Mesodermal cell (in vitro differentiated cells): Measurements from ENCODE around the gene E2F7.
"Not testable (repeated sequence)": the region's sequence is repeated elsewhere in the genome, so short reads cannot be mapped to it uniquely, and the experiment has no call there.

ENCODE experiments used
- H3K27ac ChIP-seq: 2 replicates; pipeline ENCODE4 v1.7.0; 2013; ENCODE audit warnings: mild to moderate bottlenecking, low read depth, low read length, moderate library complexity; ENCODE audit not compliant: severe bottlenecking
- H3K36me3 ChIP-seq: 2 replicates; pipeline ENCODE4 v1.7.1; 2013; ENCODE audit warnings: mild to moderate bottlenecking, low read length, moderate library complexity; ENCODE audit not compliant: control insufficient read depth, insufficient read depth
- H3K4me1 ChIP-seq: one replicate; pipeline ENCODE4 v1.7.1; 2013; ENCODE audit warnings: mild to moderate bottlenecking, low read length; ENCODE audit not compliant: insufficient read depth, control insufficient read depth, poor library complexity, severe bottlenecking
- H3K4me3 ChIP-seq: 2 replicates; pipeline ENCODE4 v1.7.0; 2013; ENCODE audit warnings: low read length, control low read depth, mild to moderate bottlenecking; ENCODE audit not compliant: insufficient read depth, poor library complexity, severe bottlenecking; ENCODE audit errors: extremely low read depth
- H3K9me3 ChIP-seq: 2 replicates; pipeline ENCODE4 v1.7.1; 2013; ENCODE audit warnings: mild to moderate bottlenecking, low read length, moderate library complexity; ENCODE audit not compliant: control insufficient read depth
- WGBS, 2 experiments: methylation state at CpG; one replicate each; pipeline ENCODE4 v1.1.5; 2013; ENCODE audit warnings: missing lambda C conversion rate in 2 of 2; ENCODE audit not compliant: insufficient coverage in 2 of 2; 5-methylcytosine and 5-hydroxymethylcytosine counted together

E2F7 gene

DNA sequence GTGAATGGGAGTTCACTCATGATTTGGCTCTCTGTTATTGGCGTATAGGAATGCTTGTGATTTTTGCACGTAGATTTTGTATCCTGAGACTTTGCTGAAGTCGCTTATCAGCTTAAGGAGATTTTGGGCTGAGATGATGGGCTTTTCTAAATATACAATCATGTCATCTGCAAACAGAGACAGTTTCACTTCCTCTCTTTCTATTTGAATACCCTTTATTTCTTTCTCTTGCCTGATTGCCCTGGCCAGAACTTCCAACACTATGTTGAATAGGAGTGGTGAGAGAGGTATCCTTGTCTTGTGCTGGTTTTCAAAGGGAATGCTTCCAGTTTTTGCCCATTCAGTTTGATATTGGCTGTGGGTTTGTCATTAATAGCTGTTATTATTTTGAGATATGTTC lies 26.9 kb upstream of the E2F7 start:
- not testable (repeated sequence) for H3K4me3 ChIP-seq, H3K36me3 ChIP-seq, H3K9me3 ChIP-seq, H3K27ac ChIP-seq, H3K4me1 ChIP-seq
- no CpG with 5 or more reads among the region's 3 CpGs for WGBS, 2 experiments

DNA sequence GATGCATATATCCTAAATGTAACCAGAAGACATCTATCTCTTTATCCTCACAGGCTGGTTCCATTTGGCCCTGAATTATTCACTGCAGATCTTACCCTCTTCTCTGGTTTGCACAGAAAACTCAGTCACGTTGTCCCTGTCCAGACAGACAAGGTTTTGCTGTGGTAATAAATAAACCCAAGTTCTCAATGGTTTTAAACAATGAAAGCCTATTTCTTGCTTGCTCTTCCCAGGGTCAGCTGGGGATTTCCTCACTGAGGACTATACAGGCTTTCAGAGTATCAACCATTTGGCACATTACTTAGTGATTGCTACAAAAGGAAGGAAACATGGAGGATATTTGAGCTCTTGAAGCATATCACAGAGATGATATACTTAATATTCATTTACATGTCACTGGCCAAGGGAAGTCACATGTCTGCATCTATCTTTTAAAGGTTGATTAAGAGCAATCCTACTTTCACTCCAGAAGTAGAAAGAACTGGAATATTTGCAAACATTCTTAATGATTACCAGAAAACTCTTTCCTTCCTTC lies 24.4 kb upstream of the E2F7 start:
- no peak overlapping the region for H3K27ac ChIP-seq
- H3K36me3 ChIP-seq = no peaks in the 10 kb centered on the region
- H3K4me3 ChIP-seq = no peak overlapping the region
- no peaks in the 10 kb centered on the region for H3K9me3 ChIP-seq
- no CpG with 5 or more reads among the region's 1 CpG for WGBS, 2 experiments
- peaks cover 2% of the 10 kb centered on the region for H3K4me1 ChIP-seq

DNA sequence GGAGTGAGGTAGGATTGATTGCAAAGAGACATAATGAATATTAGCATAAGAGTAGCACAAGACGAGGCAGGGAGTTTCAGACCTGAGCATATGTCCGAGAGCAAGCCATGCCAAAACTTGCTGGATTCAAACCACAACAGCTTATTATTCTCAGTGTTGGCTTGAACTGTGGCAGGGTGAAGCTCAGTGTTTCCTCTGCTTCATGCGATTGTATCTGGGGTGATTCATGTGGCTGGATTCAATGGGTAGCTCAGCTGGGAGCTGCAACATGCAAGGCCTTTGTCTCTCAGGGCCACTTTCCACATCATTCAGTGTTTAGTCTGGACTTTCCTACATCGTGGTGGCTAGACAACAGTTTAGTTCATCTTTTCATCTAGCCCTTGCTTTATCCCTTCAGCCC lies 22.1 kb upstream of the E2F7 start:
- Histone ChIP-seq H3K4me1 (peaks cover 2% of the 10 kb centered on the region), H3K9me3 (no peaks in the 10 kb centered on the region), H3K36me3 (no peaks in the 10 kb centered on the region), H3K4me3 (no peak overlapping the region), H3K27ac (no peak overlapping the region)
- 80 to 86% methylated on average over 4 of the region's 4 CpGs for WGBS, 2 experiments

DNA sequence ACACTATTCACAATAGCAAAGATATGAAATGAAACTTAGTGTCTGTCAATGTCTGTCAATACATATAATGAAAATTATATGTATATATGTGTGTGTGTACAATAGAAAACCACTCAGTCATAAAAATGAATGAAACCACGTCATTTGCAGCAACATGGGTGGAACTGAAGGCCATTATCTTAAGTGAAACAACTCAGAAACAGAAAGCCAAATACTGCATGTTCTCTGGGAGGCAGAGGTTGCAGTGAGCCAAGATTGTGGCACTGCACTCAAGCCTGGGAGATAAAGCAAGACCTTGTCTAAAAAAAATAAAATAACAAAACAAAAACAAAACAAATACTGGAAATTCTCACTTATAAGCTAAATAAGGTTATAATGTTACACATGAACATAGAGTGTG lies 16.7 kb upstream of the E2F7 start:
- no peaks in the 10 kb centered on the region for H3K4me1 ChIP-seq
- H3K9me3 ChIP-seq = no peaks in the 10 kb centered on the region
- H3K4me3 ChIP-seq = no peak overlapping the region
- WGBS, 2 experiments = 33 to 83% methylated on average over 1 of the region's 1 CpG
- no peak overlapping the region for H3K27ac ChIP-seq
- H3K36me3 ChIP-seq = no peaks in the 10 kb centered on the region

DNA sequence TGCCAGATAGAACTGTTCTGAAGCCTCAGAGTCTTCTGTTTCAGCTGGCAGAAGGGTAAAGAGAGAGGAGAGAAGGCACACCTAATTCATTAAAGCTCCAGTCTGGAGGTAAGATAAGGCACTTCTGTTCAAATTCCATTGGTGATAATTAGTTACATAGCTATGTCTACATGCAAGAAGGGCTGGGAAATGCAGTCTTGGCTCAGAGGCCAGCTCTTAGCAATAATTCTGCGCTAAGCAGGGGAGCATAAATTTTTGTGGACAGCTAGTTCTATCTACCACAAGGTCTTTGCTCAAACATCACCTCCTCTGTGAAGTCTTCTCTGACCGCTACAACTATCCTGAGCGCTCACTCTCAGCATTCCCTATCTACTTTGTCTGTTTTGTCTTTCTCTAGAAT lies 14.3 kb upstream of the E2F7 start:
- no peaks in the 10 kb centered on the region for H3K4me1 ChIP-seq
- H3K9me3 ChIP-seq = no peaks in the 10 kb centered on the region
- WGBS, 2 experiments = 83 to 100% methylated on average over 1 to 2 of the region's 3 CpGs
- H3K4me3 ChIP-seq = no peak overlapping the region
- H3K36me3 ChIP-seq = no peaks in the 10 kb centered on the region
- H3K27ac ChIP-seq = no peak overlapping the region

DNA sequence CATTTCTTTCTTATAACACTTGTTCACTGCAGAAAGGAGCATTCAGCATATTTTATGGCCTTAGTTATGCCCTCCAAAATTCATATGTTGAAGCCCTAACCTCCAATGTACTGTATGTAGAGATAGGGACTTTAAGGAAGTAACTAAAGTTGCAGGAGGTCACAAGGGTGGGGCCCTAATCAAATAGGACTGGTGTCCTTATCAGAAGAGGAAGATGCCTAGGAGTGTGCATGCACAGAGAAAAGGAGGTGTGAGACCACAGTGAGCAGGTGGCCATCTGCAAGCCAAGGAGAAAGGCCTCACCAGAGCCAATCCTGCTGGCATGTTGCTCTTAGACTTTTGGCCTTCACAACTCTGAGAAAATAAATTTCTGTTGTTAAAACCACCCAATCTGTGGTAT lies 12.9 kb upstream of the E2F7 start:
- H3K4me3 ChIP-seq = no peak overlapping the region
- H3K9me3 ChIP-seq = no peaks in the 10 kb centered on the region
- H3K27ac ChIP-seq = no peak overlapping the region
- no peaks in the 10 kb centered on the region for H3K4me1 ChIP-seq
- H3K36me3 ChIP-seq = no peaks in the 10 kb centered on the region

DNA sequence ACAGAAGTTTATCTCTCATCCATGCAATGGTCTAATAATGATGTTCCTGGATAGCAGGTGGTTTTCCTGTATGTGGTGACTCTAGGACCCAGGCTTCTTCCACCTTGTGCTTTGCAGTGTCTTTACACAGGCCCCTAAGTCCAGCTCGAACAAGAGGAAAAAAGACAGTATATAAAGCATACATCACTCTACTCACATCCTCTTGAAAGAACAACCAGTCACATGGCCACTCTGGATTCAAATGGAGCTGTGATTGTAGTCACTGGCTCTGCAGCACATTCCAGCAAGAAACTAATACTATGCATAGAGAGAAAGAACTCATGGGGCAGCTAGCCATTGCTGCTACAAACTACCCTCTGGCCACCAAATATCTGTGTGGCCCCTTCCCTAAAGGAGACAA lies 11.5 kb upstream of the E2F7 start:
- no peak overlapping the region for H3K27ac ChIP-seq
- no peak overlapping the region for H3K4me3 ChIP-seq
- H3K4me1 ChIP-seq = no peaks in the 10 kb centered on the region
- no peaks in the 10 kb centered on the region for H3K36me3 ChIP-seq
- H3K9me3 ChIP-seq = no peaks in the 10 kb centered on the region
- no CpG with 5 or more reads among the region's 1 CpG for WGBS, 2 experiments

DNA sequence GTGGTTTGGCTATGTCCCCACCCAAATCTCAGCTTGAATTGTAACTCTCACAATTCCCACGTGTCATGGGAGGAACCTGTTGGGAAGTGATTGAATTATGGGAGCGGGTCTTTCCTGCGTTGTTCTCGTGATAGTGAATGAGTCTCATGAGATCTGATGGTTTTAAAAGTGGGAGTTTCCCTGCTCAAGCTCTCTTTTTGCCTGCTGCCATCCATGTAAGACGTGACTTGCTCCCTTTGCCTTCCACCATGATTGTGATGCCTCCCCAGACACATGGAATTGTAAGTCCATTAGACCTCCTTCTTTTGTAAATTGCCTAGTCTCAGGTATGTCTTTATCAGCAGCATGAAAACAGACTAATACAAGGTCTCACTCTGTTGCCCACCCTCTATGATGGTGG lies 8.5 kb upstream of the E2F7 start:
- 86 to 92% methylated on average over 1 to 5 of the region's 5 CpGs for WGBS, 2 experiments
- H3K9me3 ChIP-seq, H3K27ac ChIP-seq, H3K4me3 ChIP-seq, H3K36me3 ChIP-seq, H3K4me1 ChIP-seq: not testable (repeated sequence)

DNA sequence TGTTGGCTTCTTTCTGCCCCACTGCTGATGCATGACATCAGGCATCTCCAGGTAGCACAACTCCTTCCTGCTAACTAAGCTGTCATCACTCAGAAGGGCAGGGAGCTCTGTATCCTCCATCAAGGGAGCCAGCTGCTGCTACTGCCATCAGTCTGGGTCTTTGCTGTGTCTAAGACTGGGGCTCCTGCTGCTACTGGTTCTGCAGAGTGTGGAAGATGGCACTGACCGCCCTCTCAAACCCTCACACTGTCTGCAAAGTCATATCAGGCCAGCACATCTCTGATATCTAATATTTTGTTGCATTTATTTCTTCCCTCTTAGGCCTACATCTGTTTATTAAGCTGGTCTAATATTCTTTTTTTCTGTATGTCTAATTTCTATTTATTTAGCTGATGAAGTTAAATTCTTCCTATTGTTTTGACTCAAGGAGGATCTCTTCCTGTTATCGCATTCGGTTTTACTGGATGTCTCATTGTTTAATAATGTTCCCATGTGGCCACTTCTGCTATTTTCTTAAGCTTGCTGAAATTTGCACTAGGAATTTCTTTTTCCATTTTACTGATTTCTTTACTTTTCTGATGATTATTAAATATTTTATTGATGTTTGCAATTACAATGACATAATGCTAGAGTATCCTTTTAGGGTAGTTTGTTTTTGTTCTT lies 7.6 kb upstream of the E2F7 start:
- 80% methylated on average over 2 of the region's 3 CpGs; no CpG with 5 or more reads in 1 of the 2 experiments for WGBS, 2 experiments
- no peaks in the 10 kb centered on the region for H3K4me1 ChIP-seq
- no peak overlapping the region for H3K27ac ChIP-seq
- H3K36me3 ChIP-seq = no peaks in the 10 kb centered on the region
- no peaks in the 10 kb centered on the region for H3K9me3 ChIP-seq
- H3K4me3 ChIP-seq = no peak overlapping the region

DNA sequence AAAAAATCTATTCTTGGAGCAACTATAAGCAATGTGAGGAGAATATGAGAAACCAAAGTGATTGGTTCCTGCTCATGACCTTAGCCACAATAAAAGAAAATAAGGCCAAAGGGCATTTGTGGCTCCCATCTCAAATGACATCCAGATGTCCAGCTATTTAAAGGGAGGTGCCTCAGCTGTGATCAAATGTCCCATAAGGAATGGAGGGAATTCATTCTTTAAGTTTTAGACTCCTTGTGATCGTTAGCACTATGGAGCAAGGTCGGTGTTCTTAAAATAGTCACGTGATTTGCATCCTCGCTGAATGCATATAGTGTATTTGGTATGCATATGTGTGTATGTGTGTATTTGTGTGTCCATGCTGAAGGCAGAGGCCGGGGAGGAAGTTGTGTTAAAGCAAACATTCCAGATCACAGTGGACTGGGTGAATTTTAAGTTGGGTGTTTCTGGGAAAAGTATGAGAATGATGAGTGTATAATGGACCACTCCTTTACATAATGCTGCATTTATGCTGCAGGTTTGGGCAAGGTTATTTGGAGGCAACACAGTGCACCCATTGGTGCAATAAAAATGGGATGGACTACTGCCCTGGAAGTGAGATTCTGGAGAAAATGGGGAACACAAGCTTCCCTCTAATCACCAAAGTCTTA lies 5.6 kb upstream of the E2F7 start:
- H3K9me3 ChIP-seq = no peaks in the 10 kb centered on the region
- H3K4me3 ChIP-seq = no peak overlapping the region
- H3K27ac ChIP-seq = no peak overlapping the region
- H3K36me3 ChIP-seq = no peaks in the 10 kb centered on the region
- WGBS, 2 experiments = 93 to 94% methylated on average over 5 of the region's 5 CpGs
- H3K4me1 ChIP-seq = no peaks in the 10 kb centered on the region

DNA sequence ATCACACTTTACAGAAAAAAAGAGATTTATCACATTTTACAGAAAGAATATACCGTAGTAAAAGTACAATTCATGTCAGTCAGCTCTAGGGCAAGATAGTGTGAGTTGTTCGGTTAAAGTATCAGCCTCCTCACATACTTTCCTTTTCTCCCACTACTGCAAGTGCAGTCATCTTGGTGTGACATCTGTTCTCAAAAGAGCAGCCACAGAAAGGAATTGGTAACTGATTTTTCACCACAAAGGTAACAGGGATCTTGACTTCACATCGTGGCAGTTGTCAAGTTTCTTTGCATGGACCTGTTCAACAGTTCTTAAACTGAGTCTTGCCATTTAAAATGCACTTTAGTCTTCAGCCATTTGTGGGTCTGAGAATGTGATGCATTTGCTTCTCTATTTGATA lies 5.0 kb upstream of the E2F7 start:
- no peaks in the 10 kb centered on the region for H3K9me3 ChIP-seq
- H3K4me3 ChIP-seq = no peak overlapping the region
- H3K27ac ChIP-seq = no peak overlapping the region
- WGBS, 2 experiments = 70 to 100% methylated on average over 1 of the region's 3 CpGs
- no peaks in the 10 kb centered on the region for H3K36me3 ChIP-seq
- no peaks in the 10 kb centered on the region for H3K4me1 ChIP-seq
